ENCODE results near the gene NDE1.

Gene NDE1

GRCh38 chr16:15772579-15773293 lies 122.7 kb downstream of the NDE1 start:
- no peak for TF ChIP-seq CTCF (IDR thresholded peaks at IDR 0.05; ENCODE audit: low read depth, low read length)
- H3K4me3 ChIP-seq (ENCODE audit: low read depth, low read length) = no peak overlapping the region

DNA sequence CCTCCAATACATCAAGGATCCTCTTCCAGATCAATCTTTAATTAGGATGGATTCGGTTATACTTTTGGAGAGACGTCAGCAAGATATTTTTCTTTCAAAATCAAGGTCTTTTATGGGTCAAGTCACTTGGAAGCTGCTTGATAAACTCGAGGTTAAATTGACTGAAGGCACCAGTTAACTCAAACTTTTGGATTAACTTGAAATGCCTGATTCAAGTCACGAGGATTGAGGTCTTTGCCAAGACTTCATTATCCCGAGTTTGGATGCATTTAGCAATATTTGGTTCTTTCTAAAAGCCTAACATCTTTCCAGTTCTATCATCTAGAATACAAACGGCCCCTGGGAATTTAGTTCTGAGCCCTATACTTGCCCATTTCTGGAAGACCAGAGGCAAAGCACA lies 123.9 kb downstream of the NDE1 start:
- TF ChIP-seq CTCF (IDR thresholded peaks at IDR 0.05; ENCODE audit: low read depth, low read length) = no peak

GRCh38 chr16:15775209-15775608 lies 125.2 kb downstream of the NDE1 start:
- no peak overlapping the region for H3K4me3 ChIP-seq (ENCODE audit: low read depth, low read length)
- TF ChIP-seq CTCF (IDR thresholded peaks at IDR 0.05; ENCODE audit: low read depth, low read length) = no peak

More for the DNA sequence above, 123.9 kb downstream of the NDE1 start:
- H3K4me3 ChIP-seq (ENCODE audit: low read depth, low read length) = no peak overlapping the region

DNA sequence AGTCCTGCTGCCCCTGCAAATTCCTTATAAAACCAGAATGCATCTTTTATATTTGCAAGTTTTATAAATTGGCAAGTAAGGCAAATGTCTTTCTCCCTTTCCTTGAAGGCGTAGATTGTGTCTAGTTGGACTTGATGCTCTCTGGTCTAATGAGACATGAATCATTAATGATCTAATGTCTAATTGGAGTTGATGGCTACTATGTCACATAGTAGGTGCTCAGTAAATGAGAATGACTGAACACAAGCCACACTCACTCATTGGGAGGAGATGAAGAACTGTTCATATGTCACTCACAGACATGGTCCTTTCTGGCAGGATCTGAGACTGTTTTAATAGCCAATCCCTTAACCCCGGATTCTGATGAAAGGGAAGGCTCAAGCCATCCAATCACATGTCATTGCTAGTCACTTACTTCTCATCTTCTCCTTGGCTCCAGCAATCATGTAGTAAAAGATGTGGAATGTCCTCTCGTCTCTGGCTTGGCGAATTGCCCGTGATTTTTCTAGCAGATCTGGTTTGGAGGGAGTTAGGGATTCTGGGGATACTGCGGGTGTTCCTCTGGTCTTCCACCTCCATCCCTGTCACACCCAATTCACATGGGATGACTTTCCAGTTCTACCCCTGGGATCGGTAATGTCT lies 125.7 kb downstream of the NDE1 start:
- no peak overlapping the region for H3K4me3 ChIP-seq (ENCODE audit: low read depth, low read length)

More for the DNA sequence above, 125.7 kb downstream of the NDE1 start:
- no peak for TF ChIP-seq CTCF (IDR thresholded peaks at IDR 0.05; ENCODE audit: low read depth, low read length)
